ENCODE data around the gene INTS7.

INTS7 gene

GRCh38 chr1:211901945-211902344 is 133.4 kb downstream of the INTS7 start:
- ChIA-PET CTCF (interaction anchor here (0.9 to 3.4 kb wide), 4 partner anchors 9 to 204 kb away, joined by 3 to 16 read pairs (median 8); no protein-coding TSS in a partner anchor), POLR2A (no interaction called here)
- DNase-seq (ENCODE audit: extremely low spot score): no peak
- TF ChIP-seq CTCF (IDR thresholded peaks at IDR 0.05; ENCODE audit: control extremely low read depth, extremely low read depth, low read depth, missing control alignments): no peak

- no peak for DNase-seq (ENCODE audit: extremely low spot score)
- ChIA-PET CTCF (interaction anchor here (0.9 to 3.4 kb wide), 3 partner anchors 10 to 202 kb away, joined by 3 to 12 read pairs (median 3); no protein-coding TSS in a partner anchor), POLR2A (no interaction called here)
- TF ChIP-seq CTCF (IDR thresholded peaks at IDR 0.05; ENCODE audit: control extremely low read depth, extremely low read depth, low read depth, missing control alignments): no peak
These were observed 134.9 kb downstream of the INTS7 start for GRCh38 chr1:211900441-211900840.

- TF ChIP-seq CTCF (IDR thresholded peaks at IDR 0.05; ENCODE audit: control extremely low read depth, extremely low read depth, low read depth, missing control alignments): no peak
- no peak for DNase-seq (ENCODE audit: extremely low spot score)
- CTCF ChIA-PET: no interaction called here
- POLR2A ChIA-PET: no interaction called here
These were observed 138.4 kb downstream of the INTS7 start for GRCh38 chr1:211896958-211897357.

GRCh38 chr1:211895126-211895759 is 140.1 kb downstream of the INTS7 start:
- DNase-seq (ENCODE audit: extremely low spot score): no peak
- no peak for TF ChIP-seq CTCF (IDR thresholded peaks at IDR 0.05; ENCODE audit: control extremely low read depth, extremely low read depth, low read depth, missing control alignments)
- POLR2A ChIA-PET: no interaction called here
- CTCF ChIA-PET: no interaction called here

- CTCF ChIA-PET: interaction anchor here (0.9 to 3.0 kb wide), 4 partner anchors 8 to 26 kb away, joined by 3 to 16 read pairs (median 3); no protein-coding TSS in a partner anchor
- no peak for DNase-seq (ENCODE audit: extremely low spot score)
- TF ChIP-seq CTCF (IDR thresholded peaks at IDR 0.05; ENCODE audit: control extremely low read depth, extremely low read depth, low read depth, missing control alignments): no peak
- POLR2A ChIA-PET: no interaction called here
These were observed 141.0 kb downstream of the INTS7 start for GRCh38 chr1:211894312-211894711.

- ChIA-PET CTCF (interaction anchor here (1.5 to 3.0 kb wide), 3 partner anchors 9 to 42 kb away, joined by 3 to 16 read pairs (median 3); no protein-coding TSS in a partner anchor), POLR2A (no interaction called here)
- no peak for DNase-seq (ENCODE audit: extremely low spot score)
- TF ChIP-seq CTCF (IDR thresholded peaks at IDR 0.05; ENCODE audit: control extremely low read depth, extremely low read depth, low read depth, missing control alignments): no peak
These were observed 142.1 kb downstream of the INTS7 start for GRCh38 chr1:211893260-211893659.

Data from GM10248 (cell line).